ENCODE data around the gene CABP5.

The CABP5 gene

DNA sequence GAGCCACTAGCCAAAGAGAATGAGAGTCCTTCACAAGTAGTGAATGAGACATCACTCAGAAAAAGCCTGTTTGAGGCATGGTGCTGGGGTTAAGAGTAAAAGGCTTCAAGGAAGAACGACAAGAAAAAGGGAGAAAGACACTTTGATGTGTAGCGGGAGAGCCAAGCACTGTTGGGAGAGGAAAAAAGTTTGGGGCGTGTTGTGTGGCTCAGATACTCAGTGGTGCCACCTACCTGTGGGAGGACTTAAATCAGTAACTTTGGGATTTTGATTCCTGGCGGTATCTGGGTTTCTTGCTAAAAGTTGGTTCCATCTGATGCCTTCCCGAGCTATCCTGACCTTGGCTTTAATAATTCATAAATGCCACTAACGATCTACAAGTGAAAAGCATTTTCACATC is 37.1 kb downstream of the CABP5 start:
- H3F3A ChIP-seq (ENCODE audit: insufficient read depth): no peaks in the 10 kb centered on the region
- H3K4me2 ChIP-seq (ENCODE audit: low read depth, low read length, poor library complexity, severe bottlenecking): no peak overlapping the region
- no peak overlapping the region for H2AFZ ChIP-seq (ENCODE audit: low read depth, low read length, severe bottlenecking)

DNA sequence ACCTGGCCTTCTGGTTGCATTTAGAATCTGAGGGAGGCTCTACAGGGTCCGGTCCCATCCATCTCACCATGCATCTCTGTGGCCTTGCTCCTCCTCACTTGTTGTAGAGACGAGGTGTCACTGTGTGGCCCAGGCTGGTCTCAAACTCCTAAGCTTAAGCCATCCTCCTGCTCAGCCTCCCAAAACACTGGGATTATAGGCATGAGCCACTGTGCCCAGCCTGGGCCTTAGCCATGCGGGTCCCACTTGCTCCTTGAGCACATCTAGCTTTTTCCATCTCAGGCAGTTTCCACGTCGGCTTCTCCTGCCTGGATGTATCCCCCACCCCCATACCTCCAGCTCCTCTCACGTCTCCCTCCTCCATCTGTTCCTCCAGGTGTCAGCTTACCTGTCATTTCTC is 39.6 kb downstream of the CABP5 start:
- Histone ChIP-seq H3K27ac (ENCODE audit: low read depth, low read length) (no peak overlapping the region), H3K4me2 (ENCODE audit: low read depth, low read length, poor library complexity, severe bottlenecking) (no peak overlapping the region), H3K79me2 (ENCODE audit: insufficient read depth, low read length) (no peaks in the 10 kb centered on the region)

More for the DNA sequence above, 37.1 kb downstream of the CABP5 start:
- H3K4me3 ChIP-seq (ENCODE audit: insufficient read depth, low read length, poor library complexity, severe bottlenecking): no peak overlapping the region
- no peaks in the 10 kb centered on the region for H3K79me2 ChIP-seq (ENCODE audit: insufficient read depth, low read length)
- TF ChIP-seq, protein P1, sequence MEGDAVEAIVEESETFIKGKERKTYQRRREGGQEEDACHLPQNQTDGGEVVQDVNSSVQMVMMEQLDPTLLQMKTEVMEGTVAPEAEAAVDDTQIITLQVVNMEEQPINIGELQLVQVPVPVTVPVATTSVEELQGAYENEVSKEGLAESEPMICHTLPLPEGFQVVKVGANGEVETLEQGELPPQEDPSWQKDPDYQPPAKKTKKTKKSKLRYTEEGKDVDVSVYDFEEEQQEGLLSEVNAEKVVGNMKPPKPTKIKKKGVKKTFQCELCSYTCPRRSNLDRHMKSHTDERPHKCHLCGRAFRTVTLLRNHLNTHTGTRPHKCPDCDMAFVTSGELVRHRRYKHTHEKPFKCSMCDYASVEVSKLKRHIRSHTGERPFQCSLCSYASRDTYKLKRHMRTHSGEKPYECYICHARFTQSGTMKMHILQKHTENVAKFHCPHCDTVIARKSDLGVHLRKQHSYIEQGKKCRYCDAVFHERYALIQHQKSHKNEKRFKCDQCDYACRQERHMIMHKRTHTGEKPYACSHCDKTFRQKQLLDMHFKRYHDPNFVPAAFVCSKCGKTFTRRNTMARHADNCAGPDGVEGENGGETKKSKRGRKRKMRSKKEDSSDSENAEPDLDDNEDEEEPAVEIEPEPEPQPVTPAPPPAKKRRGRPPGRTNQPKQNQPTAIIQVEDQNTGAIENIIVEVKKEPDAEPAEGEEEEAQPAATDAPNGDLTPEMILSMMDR (IDR thresholded peaks at IDR 0.05; ENCODE audit: insufficient read depth, low read length, poor library complexity, severe bottlenecking): no peak
- no peak for TF ChIP-seq EZH2phosphoT487 (conservative IDR thresholded peaks at IDR 0.05; ENCODE audit: low read length)
- no peaks in the 10 kb centered on the region for H3K36me3 ChIP-seq (ENCODE audit: low read length)
- no peak overlapping the region for H3K9ac ChIP-seq (ENCODE audit: low read length)
- no peak overlapping the region for H3K27ac ChIP-seq (ENCODE audit: low read depth, low read length)
- no peaks in the 10 kb centered on the region for H3K9me2 ChIP-seq (replicated peaks; ENCODE audit: insufficient read depth, low read length)
- no peaks in the 10 kb centered on the region for H3K9me3 ChIP-seq (ENCODE audit: insufficient read depth, low read length)
- H3K27me3 ChIP-seq (ENCODE audit: low read length): no peaks in the 10 kb centered on the region; the same call in 1 of the 2 replicates
- H4K20me1 ChIP-seq (ENCODE audit: low read depth, low read length): no peaks in the 10 kb centered on the region

DNA sequence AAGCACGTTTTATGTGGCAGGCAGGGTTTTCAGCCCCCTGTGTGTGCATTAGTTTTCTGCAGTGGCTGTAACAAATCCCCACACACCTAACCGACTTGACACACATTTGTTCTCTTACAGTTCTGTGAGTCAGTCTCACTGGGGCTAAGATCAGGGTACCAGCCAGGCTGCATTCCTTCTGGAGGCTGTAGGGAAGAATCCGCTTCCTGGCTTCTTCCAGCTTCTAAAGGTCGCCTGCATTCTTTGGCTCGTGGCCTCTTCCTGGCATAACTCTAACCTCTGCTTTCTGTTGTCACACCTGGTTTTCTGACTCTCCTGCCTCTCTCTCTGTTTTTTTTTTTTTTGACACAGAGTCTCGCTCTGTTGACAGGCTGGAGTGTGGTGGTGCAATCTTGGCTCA is 43.0 kb downstream of the CABP5 start:
- Histone ChIP-seq H3K9me2 (replicated peaks; ENCODE audit: insufficient read depth, low read length) (no peaks in the 10 kb centered on the region), H3K79me2 (ENCODE audit: insufficient read depth, low read length) (no peaks in the 10 kb centered on the region), H3K4me3 (ENCODE audit: insufficient read depth, low read length, poor library complexity, severe bottlenecking) (no peak overlapping the region), H3F3A (ENCODE audit: insufficient read depth) (no peaks in the 10 kb centered on the region), H3K4me2 (ENCODE audit: low read depth, low read length, poor library complexity, severe bottlenecking) (no peak overlapping the region), H3K36me3 (ENCODE audit: low read length) (no peaks in the 10 kb centered on the region), H3K27me3 (ENCODE audit: low read length) (no peaks in the 10 kb centered on the region), H4K20me1 (ENCODE audit: low read depth, low read length) (no peaks in the 10 kb centered on the region), H3K9ac (ENCODE audit: low read length) (no peak overlapping the region), H3K27ac (ENCODE audit: low read depth, low read length) (no peak overlapping the region), H3K9me3 (ENCODE audit: insufficient read depth, low read length) (no peaks in the 10 kb centered on the region), H2AFZ (ENCODE audit: low read depth, low read length, severe bottlenecking) (no peak overlapping the region)
- TF ChIP-seq EZH2phosphoT487 (conservative IDR thresholded peaks at IDR 0.05; ENCODE audit: low read length): no peak
- TF ChIP-seq, protein P1 (IDR thresholded peaks at IDR 0.05; ENCODE audit: insufficient read depth, low read length, poor library complexity, severe bottlenecking): no peak

More for the DNA sequence above, 39.6 kb downstream of the CABP5 start:
- TF ChIP-seq, protein P1 (IDR thresholded peaks at IDR 0.05; ENCODE audit: insufficient read depth, low read length, poor library complexity, severe bottlenecking): no peak
- TF ChIP-seq EZH2phosphoT487 (conservative IDR thresholded peaks at IDR 0.05; ENCODE audit: low read length): no peak
- Histone ChIP-seq H3K27me3 (ENCODE audit: low read length) (no peaks in the 10 kb centered on the region; the same call in 1 of the 2 replicates), H3K9ac (ENCODE audit: low read length) (no peak overlapping the region), H4K20me1 (ENCODE audit: low read depth, low read length) (no peaks in the 10 kb centered on the region), H3K4me3 (ENCODE audit: insufficient read depth, low read length, poor library complexity, severe bottlenecking) (no peak overlapping the region), H3K9me2 (replicated peaks; ENCODE audit: insufficient read depth, low read length) (no peaks in the 10 kb centered on the region), H3K36me3 (ENCODE audit: low read length) (no peaks in the 10 kb centered on the region), H3K9me3 (ENCODE audit: insufficient read depth, low read length) (no peaks in the 10 kb centered on the region), H3F3A (ENCODE audit: insufficient read depth) (no peaks in the 10 kb centered on the region), H2AFZ (ENCODE audit: low read depth, low read length, severe bottlenecking) (no peak overlapping the region)
